GM23338 (cell line): ENCODE measurements around the gene NXN. TPM values are rescaled to one million over a fixed set of nuclear protein-coding genes. Genes with fewer than 3 reads are reported as not detected.

Experiments used
- ATAC-seq: fragments of 200-7000 bp; cut with Tn5 transposase; 3 replicates; pipeline ENCODE4 v1.9.1; 2020
- DNase-seq: peaks from one replicate; pipeline ENCODE4 v3.0.0-alpha.2; 2015; ENCODE audit warnings: low spot score
- H2AFZ ChIP-seq: fragments of 200-600 bp; sonication (generic); 2 replicates; pipeline ENCODE4 v1.8.0; 2016; ENCODE audit warnings: antibody characterized with exemption, mild to moderate bottlenecking, moderate library complexity
- H3F3A ChIP-seq: fragments of 200-600 bp; sonication (generic); replicated peaks from 2 replicates; pipeline ENCODE4 v1.8.0; 2017; ENCODE audit warnings: antibody characterized with exemption, mixed run types, low read depth
- H3K27ac ChIP-seq: fragments of 200-600 bp; sonication (generic); 2 replicates; pipeline ENCODE4 v1.6.1; 2016; ENCODE audit warnings: low read depth
- H3K27me3 ChIP-seq: fragments of 200-600 bp; sonication (generic); 2 replicates; pipeline ENCODE4 v1.8.0; 2016; ENCODE audit warnings: mild to moderate bottlenecking, mixed run types, moderate library complexity; ENCODE audit not compliant: insufficient read depth
- H3K36me3 ChIP-seq: fragments of 200-600 bp; sonication (generic); 2 replicates; pipeline ENCODE4 v1.8.0; 2016; ENCODE audit warnings: mild to moderate bottlenecking; ENCODE audit not compliant: insufficient read depth
- H3K4me1 ChIP-seq: fragments of 200-600 bp; sonication (generic); 2 replicates; pipeline ENCODE4 v1.8.0; 2016; ENCODE audit warnings: mild to moderate bottlenecking, moderate library complexity; ENCODE audit not compliant: insufficient read depth
- H3K4me2 ChIP-seq: fragments of 200-600 bp; sonication (generic); 2 replicates; pipeline ENCODE4 v1.7.1; 2017; ENCODE audit warnings: mixed run types
- H3K4me3 ChIP-seq: fragments of 200-600 bp; sonication (generic); 2 replicates; pipeline ENCODE4 v1.6.1; 2016; ENCODE audit warnings: mixed run types
- H3K79me2 ChIP-seq: fragments of 200-600 bp; sonication (generic); replicated peaks from 2 replicates; pipeline ENCODE4 v1.8.0; 2017; ENCODE audit warnings: mild to moderate bottlenecking; ENCODE audit not compliant: insufficient read depth
- H3K9me2 ChIP-seq: fragments of 200-600 bp; sonication (generic); 2 replicates; pipeline ENCODE4 v1.8.0; 2017; ENCODE audit not compliant: insufficient read depth
- H4K20me1 ChIP-seq: fragments of 200-600 bp; sonication (generic); replicated peaks from 2 replicates; pipeline ENCODE4 v1.8.0; 2017; ENCODE audit warnings: mild to moderate bottlenecking; ENCODE audit not compliant: insufficient read depth
- H3K27ac Mint-ChIP-seq: 2 replicates; pipeline ENCODE4 v1.8.0; 2020; ENCODE audit warnings: inconsistent platforms, mild to moderate bottlenecking, moderate library complexity, mixed read lengths
- H3K27me3 Mint-ChIP-seq: 3 replicates; pipeline ENCODE4 v1.8.0; 2022; ENCODE audit warnings: low read depth, mild to moderate bottlenecking, moderate library complexity, mixed read lengths, inconsistent platforms; ENCODE audit not compliant: insufficient read depth, poor library complexity
- H3K36me3 Mint-ChIP-seq: 3 replicates; pipeline ENCODE4 v1.8.0; 2021; ENCODE audit warnings: low read depth, mild to moderate bottlenecking, inconsistent platforms, moderate library complexity, mixed read lengths
- H3K4me1 Mint-ChIP-seq: 3 replicates; pipeline ENCODE4 v1.8.0; 2020; ENCODE audit warnings: mild to moderate bottlenecking, inconsistent platforms, mixed read lengths
- H3K4me3 Mint-ChIP-seq: 3 replicates; pipeline ENCODE4 v1.8.0; 2021; ENCODE audit warnings: moderate library complexity, mild to moderate bottlenecking, inconsistent platforms, mixed read lengths
- H3K9me3 Mint-ChIP-seq: 3 replicates; pipeline ENCODE4 v1.8.0; 2020; ENCODE audit warnings: moderate library complexity, mild to moderate bottlenecking, inconsistent platforms, mixed read lengths
- CREB1 ChIP-seq: fragments of 250-450 bp; sonication (Bioruptor Pico); IDR thresholded peaks from 2 replicates; pipeline ENCODE4 v1.5.0; 2020; ENCODE audit warnings: low read depth, mild to moderate bottlenecking, moderate library complexity
- EZH2 ChIP-seq: fragments of 200-600 bp; sonication (generic); IDR thresholded peaks from one replicate; pipeline ENCODE4 v1.8.0; 2017; ENCODE audit warnings: antibody characterized with exemption, mild to moderate bottlenecking, low read depth; ENCODE audit not compliant: unreplicated experiment
- EZH2phosphoT487 ChIP-seq: fragments of 200-600 bp; sonication (generic); IDR thresholded peaks from one replicate; pipeline ENCODE4 v1.8.1; 2018; ENCODE audit warnings: antibody characterized with exemption; ENCODE audit not compliant: unreplicated experiment
- JUNB ChIP-seq: IDR thresholded peaks from one replicate; pipeline ENCODE4 v1.6.1; 2016; ENCODE audit warnings: antibody characterized with exemption; ENCODE audit not compliant: unreplicated experiment
- NANOG ChIP-seq: IDR thresholded peaks from 2 replicates; pipeline ENCODE4 v1.6.1; 2016; ENCODE audit warnings: antibody characterized with exemption, borderline replicate concordance
- POLR2AphosphoS5 ChIP-seq: IDR thresholded peaks from 2 replicates; pipeline ENCODE4 v1.6.1; 2016; ENCODE audit warnings: antibody characterized with exemption, low read depth
- STAT1 ChIP-seq: IDR thresholded peaks from one replicate; pipeline ENCODE4 v1.6.1; 2016; ENCODE audit warnings: antibody characterized with exemption; ENCODE audit not compliant: unreplicated experiment
- ZNF114 ChIP-seq: fragments of 250-450 bp; sonication (Bioruptor Pico); IDR thresholded peaks from 2 replicates; pipeline ENCODE4 v1.5.0; 2020; ENCODE audit warnings: mild to moderate bottlenecking, moderate library complexity
- ZNF331 ChIP-seq: fragments of 250-450 bp; sonication (Bioruptor Pico); IDR thresholded peaks from 2 replicates; pipeline ENCODE4 v1.5.0; 2020; ENCODE audit warnings: low read depth, mild to moderate bottlenecking, moderate library complexity
- polyA plus RNA-seq: library from polyadenylated mRNA; unstranded; fragments of >200 nt; fragmentation: Nextera tagmentation; extraction: Ambion mirVana; gene quantifications from 2 replicates; pipeline ENCODE4 v1.2.1, GENCODE V29; 2016
- total RNA-seq: library from RNA; depleted of rRNA; stranded (reverse); fragments of >200 nt; shearing (Covaris generic); gene quantifications from 2 replicates; pipeline ENCODE4 v1.2.3, GENCODE V29; 2014
- TF ChIP-seq, protein P1 (sequence below): IDR thresholded peaks from one replicate; pipeline ENCODE4 v1.6.1; 2018; ENCODE audit warnings: antibody characterized with exemption; ENCODE audit not compliant: unreplicated experiment
- TF ChIP-seq, protein P2 (sequence below): fragments of 250-450 bp; sonication (Bioruptor Pico); IDR thresholded peaks from 2 replicates; pipeline ENCODE4 v1.5.0; 2020; ENCODE audit warnings: mild to moderate bottlenecking, moderate library complexity
- TF ChIP-seq, protein P3 (sequence below), 2 experiments: fragments of 200-600 bp in 1 of 2; sonication (generic) in 1 of 2; conservative IDR thresholded peaks; 2 replicates each; pipeline versions ENCODE4 v1.5.1 to v1.6.1; 2016 to 2017; ENCODE audit warnings: antibody characterized with exemption in 2 of 2, low read depth in 2 of 2, mild to moderate bottlenecking in 2 of 2, moderate library complexity in 1 of 2
- TF ChIP-seq, protein P4 (sequence below): IDR thresholded peaks from 2 replicates; pipeline ENCODE4 v1.6.1; 2016; ENCODE audit warnings: antibody characterized with exemption

Gene NXN
- total and polyA plus RNA-seq, 2 experiments from 2014 or later = 31.8 to 105 TPM

DNA sequence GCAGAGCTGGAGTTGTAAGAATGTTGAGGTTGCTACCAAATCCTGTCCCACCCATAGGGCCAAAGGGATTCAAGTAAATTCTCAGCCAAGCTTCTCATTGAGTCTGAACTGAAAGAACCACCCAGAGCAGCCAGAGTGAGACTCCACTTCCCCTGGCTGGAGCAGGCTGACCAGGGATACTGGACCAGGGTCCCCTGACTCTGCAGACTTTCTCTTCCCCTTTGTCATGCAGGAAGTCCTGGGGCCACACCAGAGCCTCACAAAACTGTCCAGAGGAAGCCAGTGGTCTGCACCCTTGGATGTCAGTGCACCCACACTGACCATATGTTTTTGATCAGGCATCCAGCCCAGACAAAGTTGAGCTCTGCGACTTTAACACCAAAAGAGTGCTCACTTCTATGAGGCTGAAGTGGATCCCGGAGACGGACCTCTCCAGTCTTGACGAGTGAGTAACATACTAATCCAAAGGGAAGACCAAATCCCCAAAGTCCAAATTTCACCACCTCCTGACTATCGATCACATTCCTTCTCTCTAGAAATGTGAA, 4.1 kb downstream of the NXN start:
- Histone ChIP-seq H4K20me1 (peaks cover 46% of the 10 kb centered on the region), H3K9me2 (no peaks in the 10 kb centered on the region), H3K79me2 (peaks cover 85% of the 10 kb centered on the region), H2AFZ (no peak overlapping the region), H3K27me3 (no peaks in the 10 kb centered on the region), H3K4me3 (peak overlapping the region; percentile 3; the same call in 1 of the 2 replicates), H3K4me1 (peaks cover 55% of the 10 kb centered on the region), H3K27ac (peak overlapping the region; percentile 65), H3F3A (peaks cover 6% of the 10 kb centered on the region; the same call in 1 of the 2 replicates), H3K36me3 (no peaks in the 10 kb centered on the region), H3K4me2 (peak overlapping the region; percentile 90; the same call in 1 of the 2 replicates)
- H3K27me3 Mint-ChIP-seq = peaks cover 13% of the 10 kb centered on the region
- H3K36me3 Mint-ChIP-seq = no peaks in the 10 kb centered on the region; the same call in 2 of the 3 replicates
- no peak overlapping the region for H3K27ac Mint-ChIP-seq
- TF ChIP-seq, protein P1, sequence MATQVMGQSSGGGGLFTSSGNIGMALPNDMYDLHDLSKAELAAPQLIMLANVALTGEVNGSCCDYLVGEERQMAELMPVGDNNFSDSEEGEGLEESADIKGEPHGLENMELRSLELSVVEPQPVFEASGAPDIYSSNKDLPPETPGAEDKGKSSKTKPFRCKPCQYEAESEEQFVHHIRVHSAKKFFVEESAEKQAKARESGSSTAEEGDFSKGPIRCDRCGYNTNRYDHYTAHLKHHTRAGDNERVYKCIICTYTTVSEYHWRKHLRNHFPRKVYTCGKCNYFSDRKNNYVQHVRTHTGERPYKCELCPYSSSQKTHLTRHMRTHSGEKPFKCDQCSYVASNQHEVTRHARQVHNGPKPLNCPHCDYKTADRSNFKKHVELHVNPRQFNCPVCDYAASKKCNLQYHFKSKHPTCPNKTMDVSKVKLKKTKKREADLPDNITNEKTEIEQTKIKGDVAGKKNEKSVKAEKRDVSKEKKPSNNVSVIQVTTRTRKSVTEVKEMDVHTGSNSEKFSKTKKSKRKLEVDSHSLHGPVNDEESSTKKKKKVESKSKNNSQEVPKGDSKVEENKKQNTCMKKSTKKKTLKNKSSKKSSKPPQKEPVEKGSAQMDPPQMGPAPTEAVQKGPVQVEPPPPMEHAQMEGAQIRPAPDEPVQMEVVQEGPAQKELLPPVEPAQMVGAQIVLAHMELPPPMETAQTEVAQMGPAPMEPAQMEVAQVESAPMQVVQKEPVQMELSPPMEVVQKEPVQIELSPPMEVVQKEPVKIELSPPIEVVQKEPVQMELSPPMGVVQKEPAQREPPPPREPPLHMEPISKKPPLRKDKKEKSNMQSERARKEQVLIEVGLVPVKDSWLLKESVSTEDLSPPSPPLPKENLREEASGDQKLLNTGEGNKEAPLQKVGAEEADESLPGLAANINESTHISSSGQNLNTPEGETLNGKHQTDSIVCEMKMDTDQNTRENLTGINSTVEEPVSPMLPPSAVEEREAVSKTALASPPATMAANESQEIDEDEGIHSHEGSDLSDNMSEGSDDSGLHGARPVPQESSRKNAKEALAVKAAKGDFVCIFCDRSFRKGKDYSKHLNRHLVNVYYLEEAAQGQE = no peak
- TF ChIP-seq POLR2AphosphoS5 = no peak
- no peak for TF ChIP-seq ZNF114 (CRISPR knock-in tag)
- TF ChIP-seq, protein P2, sequence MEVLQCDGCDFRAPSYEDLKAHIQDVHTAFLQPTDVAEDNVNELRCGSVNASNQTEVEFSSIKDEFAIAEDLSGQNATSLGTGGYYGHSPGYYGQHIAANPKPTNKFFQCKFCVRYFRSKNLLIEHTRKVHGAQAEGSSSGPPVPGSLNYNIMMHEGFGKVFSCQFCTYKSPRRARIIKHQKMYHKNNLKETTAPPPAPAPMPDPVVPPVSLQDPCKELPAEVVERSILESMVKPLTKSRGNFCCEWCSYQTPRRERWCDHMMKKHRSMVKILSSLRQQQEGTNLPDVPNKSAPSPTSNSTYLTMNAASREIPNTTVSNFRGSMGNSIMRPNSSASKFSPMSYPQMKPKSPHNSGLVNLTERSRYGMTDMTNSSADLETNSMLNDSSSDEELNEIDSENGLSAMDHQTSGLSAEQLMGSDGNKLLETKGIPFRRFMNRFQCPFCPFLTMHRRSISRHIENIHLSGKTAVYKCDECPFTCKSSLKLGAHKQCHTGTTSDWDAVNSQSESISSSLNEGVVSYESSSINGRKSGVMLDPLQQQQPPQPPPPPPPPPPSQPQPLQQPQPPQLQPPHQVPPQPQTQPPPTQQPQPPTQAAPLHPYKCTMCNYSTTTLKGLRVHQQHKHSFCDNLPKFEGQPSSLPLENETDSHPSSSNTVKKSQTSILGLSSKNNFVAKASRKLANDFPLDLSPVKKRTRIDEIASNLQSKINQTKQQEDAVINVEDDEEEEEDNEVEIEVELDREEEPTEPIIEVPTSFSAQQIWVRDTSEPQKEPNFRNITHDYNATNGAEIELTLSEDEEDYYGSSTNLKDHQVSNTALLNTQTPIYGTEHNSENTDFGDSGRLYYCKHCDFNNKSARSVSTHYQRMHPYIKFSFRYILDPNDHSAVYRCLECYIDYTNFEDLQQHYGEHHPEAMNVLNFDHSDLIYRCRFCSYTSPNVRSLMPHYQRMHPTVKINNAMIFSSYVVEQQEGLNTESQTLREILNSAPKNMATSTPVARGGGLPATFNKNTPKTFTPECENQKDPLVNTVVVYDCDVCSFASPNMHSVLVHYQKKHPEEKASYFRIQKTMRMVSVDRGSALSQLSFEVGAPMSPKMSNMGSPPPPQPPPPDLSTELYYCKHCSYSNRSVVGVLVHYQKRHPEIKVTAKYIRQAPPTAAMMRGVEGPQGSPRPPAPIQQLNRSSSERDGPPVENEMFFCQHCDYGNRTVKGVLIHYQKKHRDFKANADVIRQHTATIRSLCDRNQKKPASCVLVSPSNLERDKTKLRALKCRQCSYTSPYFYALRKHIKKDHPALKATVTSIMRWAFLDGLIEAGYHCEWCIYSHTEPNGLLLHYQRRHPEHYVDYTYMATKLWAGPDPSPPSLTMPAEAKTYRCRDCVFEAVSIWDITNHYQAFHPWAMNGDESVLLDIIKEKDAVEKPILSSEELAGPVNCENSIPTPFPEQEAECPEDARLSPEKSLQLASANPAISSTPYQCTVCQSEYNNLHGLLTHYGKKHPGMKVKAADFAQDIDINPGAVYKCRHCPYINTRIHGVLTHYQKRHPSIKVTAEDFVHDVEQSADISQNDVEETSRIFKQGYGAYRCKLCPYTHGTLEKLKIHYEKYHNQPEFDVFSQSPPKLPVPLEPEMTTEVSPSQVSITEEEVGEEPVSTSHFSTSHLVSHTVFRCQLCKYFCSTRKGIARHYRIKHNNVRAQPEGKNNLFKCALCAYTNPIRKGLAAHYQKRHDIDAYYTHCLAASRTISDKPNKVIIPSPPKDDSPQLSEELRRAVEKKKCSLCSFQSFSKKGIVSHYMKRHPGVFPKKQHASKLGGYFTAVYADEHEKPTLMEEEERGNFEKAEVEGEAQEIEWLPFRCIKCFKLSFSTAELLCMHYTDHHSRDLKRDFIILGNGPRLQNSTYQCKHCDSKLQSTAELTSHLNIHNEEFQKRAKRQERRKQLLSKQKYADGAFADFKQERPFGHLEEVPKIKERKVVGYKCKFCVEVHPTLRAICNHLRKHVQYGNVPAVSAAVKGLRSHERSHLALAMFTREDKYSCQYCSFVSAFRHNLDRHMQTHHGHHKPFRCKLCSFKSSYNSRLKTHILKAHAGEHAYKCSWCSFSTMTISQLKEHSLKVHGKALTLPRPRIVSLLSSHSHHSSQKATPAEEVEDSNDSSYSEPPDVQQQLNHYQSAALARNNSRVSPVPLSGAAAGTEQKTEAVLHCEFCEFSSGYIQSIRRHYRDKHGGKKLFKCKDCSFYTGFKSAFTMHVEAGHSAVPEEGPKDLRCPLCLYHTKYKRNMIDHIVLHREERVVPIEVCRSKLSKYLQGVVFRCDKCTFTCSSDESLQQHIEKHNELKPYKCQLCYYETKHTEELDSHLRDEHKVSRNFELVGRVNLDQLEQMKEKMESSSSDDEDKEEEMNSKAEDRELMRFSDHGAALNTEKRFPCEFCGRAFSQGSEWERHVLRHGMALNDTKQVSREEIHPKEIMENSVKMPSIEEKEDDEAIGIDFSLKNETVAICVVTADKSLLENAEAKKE (CRISPR knock-in tag) = no peak
- no peak for TF ChIP-seq JUNB
- TF ChIP-seq, protein P3, sequence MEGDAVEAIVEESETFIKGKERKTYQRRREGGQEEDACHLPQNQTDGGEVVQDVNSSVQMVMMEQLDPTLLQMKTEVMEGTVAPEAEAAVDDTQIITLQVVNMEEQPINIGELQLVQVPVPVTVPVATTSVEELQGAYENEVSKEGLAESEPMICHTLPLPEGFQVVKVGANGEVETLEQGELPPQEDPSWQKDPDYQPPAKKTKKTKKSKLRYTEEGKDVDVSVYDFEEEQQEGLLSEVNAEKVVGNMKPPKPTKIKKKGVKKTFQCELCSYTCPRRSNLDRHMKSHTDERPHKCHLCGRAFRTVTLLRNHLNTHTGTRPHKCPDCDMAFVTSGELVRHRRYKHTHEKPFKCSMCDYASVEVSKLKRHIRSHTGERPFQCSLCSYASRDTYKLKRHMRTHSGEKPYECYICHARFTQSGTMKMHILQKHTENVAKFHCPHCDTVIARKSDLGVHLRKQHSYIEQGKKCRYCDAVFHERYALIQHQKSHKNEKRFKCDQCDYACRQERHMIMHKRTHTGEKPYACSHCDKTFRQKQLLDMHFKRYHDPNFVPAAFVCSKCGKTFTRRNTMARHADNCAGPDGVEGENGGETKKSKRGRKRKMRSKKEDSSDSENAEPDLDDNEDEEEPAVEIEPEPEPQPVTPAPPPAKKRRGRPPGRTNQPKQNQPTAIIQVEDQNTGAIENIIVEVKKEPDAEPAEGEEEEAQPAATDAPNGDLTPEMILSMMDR (conservative IDR thresholded peaks at IDR 0.05; ENCODE audit: low read depth in 2 of 2) = no peak
- no peak for TF ChIP-seq CREB1 (CRISPR knock-in tag)
- no peak for TF ChIP-seq ZNF331
- no peak for TF ChIP-seq EZH2
- TF ChIP-seq, protein P4, sequence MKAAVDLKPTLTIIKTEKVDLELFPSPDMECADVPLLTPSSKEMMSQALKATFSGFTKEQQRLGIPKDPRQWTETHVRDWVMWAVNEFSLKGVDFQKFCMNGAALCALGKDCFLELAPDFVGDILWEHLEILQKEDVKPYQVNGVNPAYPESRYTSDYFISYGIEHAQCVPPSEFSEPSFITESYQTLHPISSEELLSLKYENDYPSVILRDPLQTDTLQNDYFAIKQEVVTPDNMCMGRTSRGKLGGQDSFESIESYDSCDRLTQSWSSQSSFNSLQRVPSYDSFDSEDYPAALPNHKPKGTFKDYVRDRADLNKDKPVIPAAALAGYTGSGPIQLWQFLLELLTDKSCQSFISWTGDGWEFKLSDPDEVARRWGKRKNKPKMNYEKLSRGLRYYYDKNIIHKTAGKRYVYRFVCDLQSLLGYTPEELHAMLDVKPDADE = no peak
- no peak for TF ChIP-seq STAT1
- TF ChIP-seq EZH2phosphoT487 = no peak
- TF ChIP-seq NANOG = no peak
- peaks cover 48% of the 10 kb centered on the region for H3K4me1 Mint-ChIP-seq
- ATAC-seq (no peak), DNase-seq (no peak)
- peak overlapping the region; percentile 37; the same call in 2 of the 3 replicates for H3K4me3 Mint-ChIP-seq
- no peaks in the 10 kb centered on the region; the same call in 2 of the 3 replicates for H3K9me3 Mint-ChIP-seq
